Germinal center (tissue), 1 donor: ENCODE measurements around the gene OSTN.
"Not testable (repeated sequence)": the region's sequence is repeated elsewhere in the genome, so short reads cannot be mapped to it uniquely, and the experiment has no call there.

Experiments
- DNase-seq: peaks from one replicate; pipeline ENCODE4 v3.0.0; 2012; ENCODE audit warnings: mixed read lengths, low spot score

The OSTN gene

DNA sequence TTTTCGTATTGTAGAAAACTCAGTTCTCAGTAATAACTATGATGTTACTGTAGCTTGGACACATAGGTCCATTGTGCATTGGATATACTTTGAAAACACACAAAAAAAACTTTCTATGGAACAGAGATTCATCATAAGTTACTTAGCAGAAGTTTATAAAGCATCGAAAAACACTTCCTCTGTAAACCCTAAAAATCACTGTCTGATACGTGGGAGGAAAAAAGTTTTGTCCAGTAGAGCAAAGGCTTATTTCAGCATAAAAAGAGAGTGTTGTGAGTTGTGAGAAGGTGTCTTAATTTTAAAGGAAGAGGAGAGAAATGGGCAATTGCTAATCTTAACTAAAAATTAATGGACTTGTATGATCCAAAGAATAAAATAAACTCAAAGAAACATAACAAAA lies 64.8 kb downstream of the OSTN start:
- no peak for DNase-seq

DNA sequence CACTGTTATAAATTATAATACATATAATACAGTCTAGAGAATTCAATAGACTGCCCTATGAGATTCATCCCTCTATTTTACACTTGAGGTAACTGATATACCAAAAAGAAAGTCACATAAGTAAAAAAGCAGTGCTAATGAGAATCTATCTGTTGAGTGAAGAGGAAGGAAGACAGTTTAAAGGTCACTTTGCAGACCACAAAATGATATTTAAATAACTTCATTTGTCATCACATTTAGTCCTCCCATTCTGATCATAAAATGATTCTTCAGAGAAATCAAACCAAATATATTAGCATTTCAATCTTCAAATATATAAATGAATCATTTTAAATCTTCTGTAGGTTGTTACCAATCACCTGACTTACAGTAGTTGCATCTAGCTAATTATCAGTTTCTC lies 69.7 kb downstream of the OSTN start:
- no peak for DNase-seq

GRCh38 chr3:191269289-191270085 lies 70.4 kb downstream of the OSTN start:
- DNase-seq = peak; percentile 13

DNA sequence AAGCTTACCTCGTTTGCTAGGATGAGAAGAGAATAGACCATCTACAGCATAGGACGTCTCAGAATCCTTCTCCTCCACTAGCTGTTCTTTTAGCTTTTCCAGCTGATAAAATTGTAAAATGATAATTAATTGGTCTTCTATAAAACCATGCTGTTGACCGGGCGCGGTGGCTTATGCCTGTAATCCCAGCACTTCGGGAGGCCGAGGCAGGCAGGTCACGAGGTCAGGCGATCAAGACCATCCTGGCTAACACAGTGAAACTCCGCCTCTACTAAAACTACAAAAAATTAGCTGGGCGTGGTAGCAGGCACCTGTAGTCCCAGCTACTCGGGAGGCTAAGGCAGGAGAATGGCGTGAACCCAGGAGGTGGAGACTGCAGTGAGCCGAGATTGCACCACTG lies 76.2 kb downstream of the OSTN start:
- DNase-seq = not testable (repeated sequence)

GRCh38 chr3:191275751-191276150 lies 76.7 kb downstream of the OSTN start:
- no peak for DNase-seq

- no peak for DNase-seq
Measured at GRCh38 chr3:191280111-191280510, 81.1 kb downstream of the OSTN start.

- no peak for DNase-seq
Measured at GRCh38 chr3:191280882-191281281, 81.8 kb downstream of the OSTN start.

- no peak for DNase-seq
Measured at GRCh38 chr3:191282251-191283185, 83.5 kb downstream of the OSTN start.

DNA sequence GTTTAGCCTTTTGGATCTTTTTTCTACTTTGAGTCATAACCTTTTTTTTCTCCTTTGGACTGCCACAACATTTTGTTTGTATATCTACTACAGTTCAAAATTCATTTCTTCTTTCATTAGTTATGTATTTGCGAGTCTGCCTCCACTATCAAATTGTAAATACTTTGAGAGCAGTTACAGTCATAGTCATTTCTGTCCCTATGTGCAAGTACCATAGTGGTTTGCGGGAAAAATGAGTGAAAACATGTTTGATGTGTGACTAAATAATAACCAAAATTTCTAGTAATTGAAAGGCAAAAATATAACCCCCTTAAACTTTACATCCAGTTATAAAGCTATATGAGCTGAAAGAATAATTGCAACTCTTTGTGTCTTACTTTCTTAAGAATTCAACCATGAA lies 84.4 kb downstream of the OSTN start:
- no peak for DNase-seq

GRCh38 chr3:191290311-191291025 lies 91.4 kb downstream of the OSTN start:
- DNase-seq = peak; percentile 22

DNA sequence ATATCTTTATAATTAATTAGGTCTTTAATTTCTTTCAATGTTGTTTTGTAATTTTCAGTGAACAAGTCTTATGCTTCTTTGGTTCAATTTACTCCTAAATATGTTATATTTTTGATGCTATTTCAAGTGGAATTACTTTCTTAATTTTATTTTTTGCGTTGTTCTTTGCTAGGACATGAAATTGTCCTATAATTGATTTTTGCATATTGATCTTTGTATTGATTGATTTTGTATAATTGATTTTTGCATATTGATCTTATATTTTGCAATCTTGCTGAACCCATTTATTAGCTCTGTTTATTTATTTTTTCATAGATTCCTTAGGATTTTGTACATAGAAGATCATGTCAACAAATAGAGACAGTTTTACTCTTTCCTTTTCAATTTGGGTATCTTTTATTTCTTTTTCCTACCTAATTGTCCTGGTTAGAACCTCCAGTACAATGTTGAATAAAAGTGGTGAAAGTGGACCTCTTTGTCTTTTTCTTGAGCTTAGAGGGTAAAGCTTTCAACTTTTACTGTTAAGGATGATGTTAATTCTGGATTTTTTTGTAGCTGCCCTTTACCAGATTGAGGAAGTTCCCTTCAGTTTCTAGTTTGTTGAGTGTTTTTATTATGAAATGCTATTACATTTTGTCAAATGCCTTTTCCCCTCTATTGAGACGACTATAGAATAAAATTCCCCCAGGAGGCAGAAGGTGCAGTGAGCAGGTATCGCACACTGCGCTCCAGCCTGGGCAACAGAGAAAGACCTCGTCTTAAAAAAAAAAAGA lies 93.4 kb downstream of the OSTN start:
- no peak for DNase-seq

DNA sequence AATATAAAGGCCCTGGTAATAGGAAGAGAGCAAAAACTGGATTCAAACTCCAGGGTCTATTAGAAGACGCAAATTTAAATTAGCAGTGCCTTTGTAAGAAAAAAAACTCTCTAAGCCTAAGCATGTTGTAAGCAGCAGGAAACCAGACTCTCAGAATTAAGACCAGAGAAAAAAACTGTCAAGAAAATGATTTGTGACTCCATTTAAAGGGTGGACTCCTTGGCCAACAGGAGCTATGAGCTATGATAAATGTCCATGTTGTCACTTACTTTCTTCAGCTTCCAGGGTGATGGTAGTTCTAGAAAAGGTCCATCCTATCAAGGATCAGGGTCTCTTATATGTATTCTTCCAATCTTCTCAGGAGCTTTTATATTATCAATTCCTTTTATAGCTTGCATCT lies 95.2 kb downstream of the OSTN start:
- no peak for DNase-seq

GRCh38 chr3:191296041-191296541 lies 97.0 kb downstream of the OSTN start:
- peak; percentile 25 for DNase-seq

DNA sequence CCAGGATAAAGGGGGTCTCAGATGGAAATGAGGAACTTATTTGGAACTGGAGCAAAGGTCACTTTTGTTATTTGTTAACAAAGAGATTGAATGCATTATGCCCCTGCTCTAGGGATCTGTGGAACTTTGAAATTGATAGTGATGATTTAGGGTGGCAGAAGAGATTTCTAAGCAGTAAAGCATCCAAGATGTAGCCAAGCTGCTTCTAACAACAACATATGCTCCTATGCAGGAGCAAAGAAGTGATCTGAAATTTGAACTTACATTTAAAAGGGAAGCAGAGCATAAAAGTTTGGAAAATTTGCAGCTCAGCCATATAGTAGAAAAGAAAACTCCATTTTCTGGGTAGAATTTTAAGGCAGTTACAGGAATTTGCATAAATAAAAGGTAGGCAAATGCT lies 99.8 kb downstream of the OSTN start:
- no peak for DNase-seq

GRCh38 chr3:191300422-191300821 lies 101.4 kb downstream of the OSTN start:
- no peak for DNase-seq

GRCh38 chr3:191301017-191301416 lies 102.0 kb downstream of the OSTN start:
- DNase-seq = peak; percentile 52

GRCh38 chr3:191301782-191302411 lies 102.9 kb downstream of the OSTN start:
- no peak for DNase-seq

GRCh38 chr3:191302451-191302850 lies 103.4 kb downstream of the OSTN start:
- no peak for DNase-seq

- no peak for DNase-seq
Measured at GRCh38 chr3:191303596-191303995, 104.6 kb downstream of the OSTN start.

- DNase-seq = no peak
Measured at GRCh38 chr3:191306428-191306827, 107.4 kb downstream of the OSTN start.

- no peak for DNase-seq
Measured at GRCh38 chr3:191307341-191307740, 108.3 kb downstream of the OSTN start.
